HG03159 (cell line): Measurements from ENCODE around the gene RRP8.

Source experiments
- ATAC-seq: cut with Tn5 transposase; IDR thresholded peaks from one replicate; pipeline ENCODE4 v1.9.1; 2021; ENCODE audit warnings: mild to moderate bottlenecking, moderate library complexity; ENCODE audit not compliant: unreplicated experiment

RRP8 gene

DNA sequence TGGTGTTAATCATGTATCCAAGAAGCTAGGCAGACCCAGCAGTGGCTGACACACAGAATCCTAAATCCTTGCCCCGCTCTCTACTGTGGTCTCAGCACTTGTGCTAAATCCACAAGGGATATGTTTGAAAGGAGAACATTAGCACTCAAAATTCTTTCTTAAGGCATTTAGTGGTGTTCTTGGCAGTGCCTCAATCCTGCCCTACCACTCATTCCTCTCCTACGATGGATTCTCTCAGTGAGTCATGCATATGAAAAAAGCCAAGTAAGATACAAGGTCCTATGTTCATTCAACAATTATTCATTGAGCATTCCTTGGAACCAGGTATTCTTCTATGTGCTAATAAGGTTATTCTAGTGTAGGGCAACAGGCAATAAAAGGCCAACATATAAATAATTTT lies 31.2 kb downstream of the RRP8 start:
- no peak for ATAC-seq

DNA sequence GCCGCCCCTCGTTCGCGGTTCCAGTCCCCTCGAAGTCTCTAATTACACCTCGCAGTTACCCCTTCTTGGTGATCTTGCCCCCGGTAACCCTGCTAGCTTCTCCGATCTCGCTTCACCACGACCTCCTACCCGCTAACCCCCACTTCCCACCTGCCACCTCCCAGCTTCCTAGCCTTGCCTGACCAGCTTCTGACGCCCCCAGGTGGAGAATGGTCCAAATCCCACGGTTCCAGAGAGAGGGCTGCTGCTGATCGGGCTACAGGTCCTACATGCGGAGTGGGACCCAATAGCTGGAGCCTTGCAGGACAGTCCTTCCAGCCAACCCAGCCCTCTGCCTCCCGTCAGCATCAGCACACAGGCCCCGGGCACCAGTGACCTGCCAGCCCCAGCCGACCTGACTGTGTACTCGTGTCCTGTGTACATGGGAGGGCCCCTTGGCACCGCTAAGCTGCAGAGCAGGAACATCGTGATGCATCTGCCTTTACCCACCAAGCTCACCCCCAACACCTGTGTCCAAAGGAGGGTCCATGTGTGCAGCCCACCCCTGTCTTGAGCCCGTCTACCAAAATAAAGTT lies 31.9 kb downstream of the RRP8 start:
- no peak for ATAC-seq

GRCh38 chr11:6570691-6571427 lies 32.6 kb downstream of the RRP8 start:
- ATAC-seq: no peak

DNA sequence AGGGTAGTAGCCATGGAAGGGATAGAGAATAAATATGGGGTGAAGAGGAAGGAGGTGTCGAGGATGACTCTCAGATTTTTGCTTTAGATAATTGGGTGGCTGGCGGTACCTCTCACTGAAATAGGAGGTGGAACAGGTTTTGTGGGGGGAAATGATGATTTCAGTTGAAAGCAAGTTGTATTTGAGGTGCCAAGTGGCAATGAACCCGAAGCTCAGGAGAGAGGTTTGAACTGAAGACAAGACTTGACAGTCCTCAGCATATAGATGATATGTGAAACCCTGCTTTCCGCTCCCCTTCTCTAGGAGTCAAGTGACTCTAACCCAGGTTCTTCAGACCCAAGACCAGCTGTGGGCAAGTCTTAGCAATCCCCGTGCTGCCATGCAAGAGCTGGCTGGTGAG lies 33.7 kb downstream of the RRP8 start:
- ATAC-seq: no peak

DNA sequence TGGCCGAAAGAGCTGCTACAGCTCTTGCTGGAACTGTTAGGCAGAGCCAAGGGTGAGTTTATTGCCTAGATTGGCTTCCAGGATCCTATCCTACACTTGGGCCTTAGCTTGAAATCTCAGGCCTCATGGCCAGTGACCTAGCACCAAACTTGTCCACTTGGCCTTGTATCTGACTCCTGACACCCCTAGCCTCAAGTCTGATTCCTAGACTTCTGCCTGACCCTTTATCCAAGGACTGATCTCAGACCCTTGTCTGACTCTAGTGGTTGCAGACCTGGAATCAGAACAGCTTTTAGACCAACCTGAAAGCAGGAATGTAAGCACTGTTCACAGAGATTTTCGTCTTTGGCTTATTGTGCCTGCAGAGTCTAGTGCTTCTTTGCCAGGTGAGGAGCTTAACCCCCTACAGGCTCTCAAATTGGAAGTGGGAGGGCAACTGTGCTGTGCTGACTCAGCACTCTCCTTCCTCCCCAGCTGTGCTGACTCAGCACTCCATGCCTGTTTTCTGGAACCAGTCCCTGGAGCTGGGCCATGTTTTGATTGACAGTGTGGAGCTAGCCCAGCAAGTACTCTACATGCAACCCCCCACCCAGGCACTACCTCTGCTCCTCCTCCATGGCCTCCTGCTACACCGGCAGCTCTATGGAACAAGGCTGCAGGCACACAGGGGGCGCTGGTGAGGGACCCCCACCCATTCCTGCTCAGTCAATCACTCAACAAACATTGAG lies 35.1 kb downstream of the RRP8 start:
- no peak for ATAC-seq

DNA sequence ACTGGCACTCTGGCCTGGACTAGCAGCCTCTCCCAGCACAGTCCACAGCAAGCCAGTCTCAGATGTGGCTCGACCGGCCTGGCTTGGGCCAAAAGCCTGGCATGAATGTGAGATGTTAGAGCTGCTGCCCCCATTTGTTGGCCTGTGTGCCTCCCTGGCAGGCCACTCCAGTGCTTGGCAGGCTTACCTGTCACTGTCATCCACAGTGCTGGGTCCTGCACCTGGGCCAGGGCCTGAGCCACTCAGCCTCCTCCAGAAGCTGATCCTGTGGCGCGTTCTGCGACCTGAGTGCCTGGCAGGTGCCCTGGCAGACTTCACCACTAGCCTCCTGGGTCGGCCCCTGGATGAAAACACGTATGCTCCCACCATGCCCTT lies 36.1 kb downstream of the RRP8 start:
- no peak for ATAC-seq

- ATAC-seq: no peak
Measured at GRCh38 chr11:6566704-6567370, 36.6 kb downstream of the RRP8 start.

DNA sequence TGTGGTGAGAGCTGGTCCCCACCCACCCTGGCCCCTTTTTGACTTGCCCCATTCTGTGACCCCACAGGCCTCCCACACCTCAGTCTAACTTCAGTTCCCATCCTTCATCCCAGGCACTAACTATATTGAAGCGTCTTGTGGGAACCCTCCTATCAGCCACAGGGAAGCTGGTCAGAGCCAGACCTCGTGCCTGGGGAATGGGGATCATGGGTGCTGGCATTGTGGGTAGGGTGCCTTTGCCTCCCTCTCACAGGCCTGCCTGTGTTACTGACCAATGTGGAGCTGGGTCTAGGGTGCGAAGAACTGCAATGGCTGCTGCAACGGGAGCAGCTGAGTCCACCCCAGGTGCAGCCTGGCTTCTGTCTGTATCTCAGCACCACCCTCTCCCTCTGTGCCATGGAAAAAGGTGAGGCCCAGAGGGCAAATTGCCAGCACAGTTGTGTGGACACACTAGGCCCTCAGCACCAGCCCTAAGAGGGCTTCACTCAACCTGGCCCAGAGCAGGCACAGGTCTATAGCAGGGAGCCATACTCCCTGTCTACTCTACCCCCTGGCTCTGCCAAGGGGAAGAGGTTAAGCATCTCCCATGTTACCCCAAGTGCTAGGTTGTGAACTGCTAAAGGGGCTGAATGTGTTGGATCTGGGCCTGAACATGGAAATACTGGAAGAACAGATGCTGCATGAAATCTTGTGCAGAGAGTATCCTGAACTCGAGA lies 37.3 kb downstream of the RRP8 start:
- ATAC-seq: no peak

DNA sequence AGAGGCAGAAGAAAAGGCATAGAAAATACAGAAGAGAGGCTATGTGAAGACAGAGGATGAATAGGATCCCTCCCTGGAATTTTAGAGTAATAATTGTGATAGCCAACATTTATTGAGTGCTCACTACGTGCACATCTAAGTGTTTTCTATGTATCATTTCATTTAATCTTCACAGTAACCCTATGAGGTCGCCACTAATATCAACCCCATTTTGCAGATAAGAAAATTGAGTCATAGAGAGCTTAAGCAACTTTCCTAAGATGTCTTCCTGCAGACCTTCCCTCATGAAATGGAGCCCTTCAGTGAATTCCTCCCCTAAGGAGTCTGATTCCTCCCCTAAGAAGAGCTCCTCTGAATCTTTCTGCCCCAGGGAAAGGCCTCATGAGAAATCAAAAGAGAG lies 38.1 kb downstream of the RRP8 start:
- no peak for ATAC-seq

DNA sequence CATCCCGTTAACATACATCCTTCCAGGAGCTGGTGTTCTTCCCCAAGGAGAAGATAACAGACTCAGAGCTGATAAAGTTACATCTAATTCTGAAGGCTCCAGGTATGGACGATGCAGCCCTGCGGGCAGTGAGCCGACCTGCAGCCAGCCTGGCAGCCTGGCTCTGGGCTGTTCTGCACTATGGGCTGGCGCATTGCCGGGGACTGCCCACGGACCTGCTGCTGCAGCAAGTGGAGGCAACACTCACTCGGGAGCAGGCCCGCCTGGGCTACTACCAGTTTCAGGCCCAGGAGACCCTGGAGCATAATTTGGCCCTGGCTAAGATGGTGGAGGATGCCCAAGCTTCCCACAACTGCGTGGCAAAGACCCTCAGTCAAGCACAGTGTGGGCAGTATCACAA lies 39.7 kb downstream of the RRP8 start:
- ATAC-seq: no peak

- no peak for ATAC-seq
Measured at GRCh38 chr11:6563121-6563619, 40.2 kb downstream of the RRP8 start.

GRCh38 chr11:6561288-6561687 lies 42.1 kb downstream of the RRP8 start:
- no peak for ATAC-seq

- no peak for ATAC-seq
Measured at GRCh38 chr11:6559369-6559768, 44.0 kb downstream of the RRP8 start.

- ATAC-seq: no peak
Measured at GRCh38 chr11:6557761-6558674, 45.4 kb downstream of the RRP8 start.

- no peak for ATAC-seq
Measured at GRCh38 chr11:6557063-6557462, 46.4 kb downstream of the RRP8 start.

- no peak for ATAC-seq
Measured at GRCh38 chr11:6556139-6556949, 47.1 kb downstream of the RRP8 start.

DNA sequence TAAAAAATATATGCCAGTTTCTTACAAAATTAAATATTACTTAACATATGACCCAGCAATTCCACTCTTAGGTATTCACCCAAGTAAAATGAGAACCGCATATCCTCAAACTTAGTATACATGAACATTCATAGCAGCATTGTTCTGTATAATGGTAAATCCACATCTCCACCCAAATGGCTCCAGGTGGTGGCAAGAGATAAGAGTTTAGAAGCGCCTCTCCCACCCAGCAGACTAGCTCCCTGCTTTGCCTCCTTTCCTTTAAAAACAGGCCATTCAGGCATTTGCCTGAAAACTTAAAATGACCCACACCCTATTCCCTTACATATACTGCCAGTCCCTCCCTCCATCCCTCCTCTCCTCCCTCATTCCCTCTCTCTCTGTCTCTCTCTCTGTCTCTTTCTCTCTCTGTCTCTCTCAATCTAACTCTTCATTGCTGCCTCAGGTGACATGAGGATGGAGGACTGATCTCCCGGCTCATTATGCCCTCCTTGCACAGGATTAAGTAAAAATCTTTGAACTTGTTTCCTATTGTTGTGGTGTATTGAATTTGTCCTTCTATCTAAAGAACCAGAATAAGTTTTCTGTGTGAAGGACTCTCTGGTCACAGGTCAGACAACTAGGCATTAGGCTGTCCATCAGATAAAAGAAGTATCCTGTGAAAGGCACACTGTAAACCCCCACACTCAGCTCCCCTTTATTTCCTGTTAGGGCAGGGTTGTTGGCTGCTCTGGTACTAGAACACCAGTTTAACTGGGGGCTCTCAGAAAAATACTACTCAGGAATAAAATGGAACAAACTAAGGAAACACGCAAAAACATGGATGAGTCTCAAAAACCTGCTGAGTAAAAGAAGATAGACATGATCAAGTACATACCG lies 48.3 kb downstream of the RRP8 start:
- ATAC-seq: no peak

- no peak for ATAC-seq
Measured at GRCh38 chr11:6553634-6554033, 49.8 kb downstream of the RRP8 start.
